Activated T-helper 1 cell treated with anti-CD3 and anti-CD28 coated beads, Interleukin-12 subunit alpha, Interleukin-12 subunit beta, Interleukin-2, Interleukin-4 antibody, amounts not matched to agents 30 ng/mL and 10 ng/mL and 1 ng/mL, durations not matched to agents 14 hours and 24 hours and 36 hours (primary cell): ENCODE data around the gene HYAL4. TPM values are rescaled to one million over a fixed set of nuclear protein-coding genes. Genes with fewer than 3 reads are reported as not detected.
A peak's percentile ranks its signal among the peaks of the same experiment; 100 is the strongest.
"Not testable (repeated sequence)": the region's sequence is repeated elsewhere in the genome, so short reads cannot be mapped to it uniquely, and the experiment has no call there.

Experiments used
- DNase-seq: peaks from one replicate; pipeline ENCODE4 v3.0.0; 2021; ENCODE audit warnings: low spot score
- H3K27ac Mint-ChIP-seq: one replicate; pipeline ENCODE4 v1.8.0; 2021; ENCODE audit warnings: mild to moderate bottlenecking, mixed read lengths
- H3K27me3 Mint-ChIP-seq: one replicate; pipeline ENCODE4 v1.8.0; 2022; ENCODE audit warnings: mild to moderate bottlenecking, moderate library complexity, mixed read lengths; ENCODE audit not compliant: insufficient read depth
- H3K36me3 Mint-ChIP-seq: one replicate; pipeline ENCODE4 v1.8.0; 2021; ENCODE audit warnings: low read depth, mixed read lengths
- H3K4me1 Mint-ChIP-seq: one replicate; pipeline ENCODE4 v1.8.0; 2021; ENCODE audit warnings: low read depth, mixed read lengths
- H3K4me3 Mint-ChIP-seq: one replicate; pipeline ENCODE4 v1.8.0; 2021; ENCODE audit warnings: mild to moderate bottlenecking, moderate library complexity, mixed read lengths
- H3K9me3 Mint-ChIP-seq: one replicate; pipeline ENCODE4 v1.8.0; 2021; ENCODE audit warnings: mixed read lengths
- intact Hi-C: fragments of 100-400 bp; cut with micrococcal nuclease; formaldehyde crosslinking; loops from one replicate; pipeline ENCODE4 v1.15.1; 2024
- total RNA-seq: library from RNA; stranded (reverse); gene quantifications from 2 replicates; pipeline ENCODE4 v1.2.3, GENCODE V29; 2022

The HYAL4 gene
- total RNA-seq, 1 donor from 2014 or later: not detected

- H3K9me3 Mint-ChIP-seq: no peaks in the 10 kb centered on the region
- H3K27me3 Mint-ChIP-seq: peaks cover 9% of the 10 kb centered on the region
- intact Hi-C loops: no loop called here
- no peak overlapping the region for H3K4me3 Mint-ChIP-seq
- no peak for DNase-seq
- H3K4me1 Mint-ChIP-seq: peaks cover 25% of the 10 kb centered on the region
- H3K36me3 Mint-ChIP-seq: peaks cover 3% of the 10 kb centered on the region
- no peak overlapping the region for H3K27ac Mint-ChIP-seq
Observed at GRCh38 chr7:123821320-123821719, 23.6 kb upstream of the HYAL4 start.

- H3K9me3 Mint-ChIP-seq: no peaks in the 10 kb centered on the region
Observed at GRCh38 chr7:123823898-123824753, 20.8 kb upstream of the HYAL4 start.

GRCh38 chr7:123824754-123825067 lies 20.3 kb upstream of the HYAL4 start:
- peaks cover 3% of the 10 kb centered on the region for H3K36me3 Mint-ChIP-seq
- intact Hi-C loops: loop anchor here (1.0 to 2.0 kb wide), 5 partner anchors 28 to 268 kb away; partner anchors contain the start of genes NDUFA5 and WASL
- no peak overlapping the region for H3K4me3 Mint-ChIP-seq
- H3K4me1 Mint-ChIP-seq: peaks cover 25% of the 10 kb centered on the region
- peaks cover 7% of the 10 kb centered on the region for H3K27me3 Mint-ChIP-seq
- DNase-seq: no peak
- H3K9me3 Mint-ChIP-seq: no peaks in the 10 kb centered on the region
- peak overlapping the region; percentile 77 for H3K27ac Mint-ChIP-seq

More at GRCh38 chr7:123823898-123824753, 20.8 kb upstream of the HYAL4 start:
- peak overlapping the region; percentile 77 for H3K27ac Mint-ChIP-seq
- H3K4me1 Mint-ChIP-seq: peaks cover 25% of the 10 kb centered on the region
- peaks cover 7% of the 10 kb centered on the region for H3K27me3 Mint-ChIP-seq
- DNase-seq: peak; percentile 44
- H3K36me3 Mint-ChIP-seq: peaks cover 3% of the 10 kb centered on the region
- intact Hi-C loops: loop anchor here (1.0 to 2.0 kb wide), 5 partner anchors 27 to 267 kb away; partner anchors contain the start of genes NDUFA5 and WASL
- peak overlapping the region; percentile 38 for H3K4me3 Mint-ChIP-seq

- Mint-ChIP-seq H3K4me3 (no peak overlapping the region), H3K9me3 (no peaks in the 10 kb centered on the region), H3K27ac (no peak overlapping the region), H3K36me3 (no peaks in the 10 kb centered on the region), H3K4me1 (peaks cover 17% of the 10 kb centered on the region), H3K27me3 (peaks cover 15% of the 10 kb centered on the region)
- intact Hi-C loops: no loop called here
- DNase-seq: no peak
Observed at GRCh38 chr7:123828805-123829204, 16.2 kb upstream of the HYAL4 start.

GRCh38 chr7:123836656-123837055 lies 8.3 kb upstream of the HYAL4 start:
- no peaks in the 10 kb centered on the region for H3K9me3 Mint-ChIP-seq
- H3K27ac Mint-ChIP-seq: no peak overlapping the region
- H3K27me3 Mint-ChIP-seq: peaks cover 7% of the 10 kb centered on the region
- H3K36me3 Mint-ChIP-seq: no peaks in the 10 kb centered on the region
- H3K4me3 Mint-ChIP-seq: no peak overlapping the region
- intact Hi-C loops: no loop called here
- no peak for DNase-seq
- H3K4me1 Mint-ChIP-seq: no peaks in the 10 kb centered on the region

GRCh38 chr7:123839106-123839505 lies 5.9 kb upstream of the HYAL4 start:
- H3K4me3 Mint-ChIP-seq, intact Hi-C loops, H3K4me1 Mint-ChIP-seq, H3K27ac Mint-ChIP-seq, DNase-seq, H3K9me3 Mint-ChIP-seq, H3K36me3 Mint-ChIP-seq, H3K27me3 Mint-ChIP-seq: not testable (repeated sequence)

- not testable (repeated sequence) for H3K9me3 Mint-ChIP-seq
Observed at GRCh38 chr7:123844142-123844541, 827 bp upstream of the HYAL4 start.

DNA sequence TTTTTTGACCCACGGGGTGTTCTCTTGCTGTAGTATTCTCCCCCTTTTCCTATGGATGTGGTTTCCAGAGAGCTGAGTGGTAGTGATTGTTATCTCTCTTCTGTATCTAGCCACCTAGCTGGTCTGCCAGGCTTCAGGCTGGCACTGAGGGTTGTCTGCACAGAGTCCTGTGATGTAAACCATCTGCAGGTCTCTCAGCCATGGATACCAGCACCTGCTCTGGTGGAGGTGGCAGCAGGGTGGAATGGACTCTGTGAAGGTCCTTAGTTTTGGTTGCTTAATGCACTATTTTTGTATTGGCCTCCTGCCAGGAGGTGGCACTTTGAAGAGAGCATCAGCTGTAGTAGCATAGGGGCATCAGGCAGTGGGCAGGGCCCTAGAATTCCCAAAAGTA lies 851 bp downstream of the HYAL4 start:
- DNase-seq: no peak
- H3K27ac Mint-ChIP-seq: no peak overlapping the region
- no peak overlapping the region for H3K4me3 Mint-ChIP-seq
- intact Hi-C loops: no loop called here
- H3K36me3 Mint-ChIP-seq: no peaks in the 10 kb centered on the region
- H3K4me1 Mint-ChIP-seq: no peaks in the 10 kb centered on the region
- H3K27me3 Mint-ChIP-seq: peaks cover 7% of the 10 kb centered on the region
- H3K9me3 Mint-ChIP-seq: no peaks in the 10 kb centered on the region

More at GRCh38 chr7:123844142-123844541, 827 bp upstream of the HYAL4 start:
- intact Hi-C loops, H3K27me3 Mint-ChIP-seq, H3K4me1 Mint-ChIP-seq, H3K36me3 Mint-ChIP-seq, H3K27ac Mint-ChIP-seq, H3K4me3 Mint-ChIP-seq, DNase-seq: not testable (repeated sequence)

DNA sequence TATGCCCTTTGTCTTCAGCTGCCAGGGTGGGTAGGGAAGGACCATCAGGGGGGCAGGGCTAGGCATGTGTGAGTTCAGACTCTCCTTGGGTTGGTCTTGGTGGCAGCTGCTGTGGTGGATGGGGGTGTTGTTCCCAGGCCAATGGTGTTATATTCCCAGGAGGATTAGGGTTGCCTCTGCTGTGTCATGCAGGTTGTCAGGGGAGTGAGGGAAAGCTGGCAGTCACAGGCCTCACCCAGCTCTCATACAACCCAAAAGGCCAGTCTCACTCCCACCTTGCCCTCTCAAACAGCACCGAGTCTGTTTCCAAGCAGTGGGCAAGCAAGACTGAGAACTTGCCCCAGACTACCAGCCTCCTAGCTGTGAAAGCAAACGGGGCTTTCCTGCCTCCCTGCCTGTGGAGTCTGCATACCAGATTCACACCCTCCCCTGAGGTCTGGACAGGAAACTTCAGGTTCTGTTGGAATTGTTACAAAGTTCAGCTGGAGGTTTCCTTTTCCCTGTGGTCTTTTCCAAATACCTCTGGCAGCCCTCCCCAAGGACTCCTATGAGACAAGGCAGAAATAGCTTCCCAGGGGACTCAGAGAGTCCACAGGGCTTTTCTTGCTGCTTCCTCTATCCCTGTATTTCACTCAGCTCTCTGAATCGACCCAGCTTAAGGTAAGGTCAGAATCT lies 1.4 kb downstream of the HYAL4 start:
- intact Hi-C loops: no loop called here
- H3K9me3 Mint-ChIP-seq: no peaks in the 10 kb centered on the region
- peaks cover 7% of the 10 kb centered on the region for H3K27me3 Mint-ChIP-seq
- no peak overlapping the region for H3K27ac Mint-ChIP-seq
- no peak overlapping the region for H3K4me3 Mint-ChIP-seq
- no peaks in the 10 kb centered on the region for H3K4me1 Mint-ChIP-seq
- H3K36me3 Mint-ChIP-seq: no peaks in the 10 kb centered on the region
- DNase-seq: no peak

GRCh38 chr7:123847868-123848267 lies 2.9 kb downstream of the HYAL4 start:
- no peak for DNase-seq
- Mint-ChIP-seq H3K9me3 (no peaks in the 10 kb centered on the region), H3K36me3 (no peaks in the 10 kb centered on the region), H3K4me3 (no peak overlapping the region), H3K4me1 (no peaks in the 10 kb centered on the region), H3K27me3 (peaks cover 5% of the 10 kb centered on the region), H3K27ac (no peak overlapping the region)
- intact Hi-C loops: no loop called here

DNA sequence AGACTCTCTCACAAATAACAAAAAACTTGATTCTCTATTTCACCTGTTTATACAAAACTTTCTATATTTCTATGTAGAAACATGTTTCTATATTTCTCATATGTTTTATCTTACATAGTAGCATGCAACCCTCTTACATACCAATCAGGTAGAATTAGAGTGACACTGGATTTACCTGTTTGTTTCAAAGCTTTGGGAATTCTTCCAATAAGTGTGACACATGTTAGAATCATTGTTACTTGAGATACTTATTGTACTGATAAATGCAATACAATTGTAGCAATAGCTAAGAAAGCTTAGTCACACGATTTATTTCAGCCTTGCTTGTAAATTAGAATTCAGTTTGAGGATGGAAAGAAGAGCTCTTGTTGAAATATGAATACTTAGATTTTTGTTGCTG lies 4.9 kb downstream of the HYAL4 start:
- Mint-ChIP-seq H3K27ac (no peak overlapping the region), H3K27me3 (peaks cover 6% of the 10 kb centered on the region), H3K36me3 (no peaks in the 10 kb centered on the region), H3K4me3 (no peak overlapping the region), H3K4me1 (no peaks in the 10 kb centered on the region), H3K9me3 (no peaks in the 10 kb centered on the region)
- intact Hi-C loops: no loop called here
- no peak for DNase-seq

GRCh38 chr7:123851404-123851803 lies 6.4 kb downstream of the HYAL4 start:
- H3K27ac Mint-ChIP-seq, H3K27me3 Mint-ChIP-seq, DNase-seq: not testable (repeated sequence)

GRCh38 chr7:123854291-123854690 lies 9.3 kb downstream of the HYAL4 start:
- H3K36me3 Mint-ChIP-seq, H3K27me3 Mint-ChIP-seq, H3K27ac Mint-ChIP-seq, DNase-seq, H3K9me3 Mint-ChIP-seq, H3K4me1 Mint-ChIP-seq, intact Hi-C loops, H3K4me3 Mint-ChIP-seq: not testable (repeated sequence)

More at GRCh38 chr7:123851404-123851803, 6.4 kb downstream of the HYAL4 start:
- intact Hi-C loops, H3K36me3 Mint-ChIP-seq, H3K4me3 Mint-ChIP-seq, H3K9me3 Mint-ChIP-seq, H3K4me1 Mint-ChIP-seq: not testable (repeated sequence)
